ENCODE data around the gene DMRTC2.

- TF ChIP-seq CTCF (IDR thresholded peaks at IDR 0.05) (no peak), ESRRA (CRISPR knock-in tag; IDR thresholded peaks at IDR 0.05; ENCODE audit: borderline replicate concordance) (no peak), USF2 (CRISPR knock-in tag; IDR thresholded peaks at IDR 0.05) (no peak), ATF1 (CRISPR knock-in tag; IDR thresholded peaks at IDR 0.05) (no peak), JUN (CRISPR knock-in tag; IDR thresholded peaks at IDR 0.05) (no peak), ZNF263 (CRISPR knock-in tag; IDR thresholded peaks at IDR 0.05; ENCODE audit: low read depth) (no peak), NFYB (CRISPR knock-in tag; conservative IDR thresholded peaks at IDR 0.05; ENCODE audit: low read depth) (no peak), MAX (CRISPR knock-in tag; IDR thresholded peaks at IDR 0.05) (no peak), ELF4 (CRISPR knock-in tag; IDR thresholded peaks at IDR 0.05; ENCODE audit: low read depth) (no peak), ETV6 (CRISPR knock-in tag; IDR thresholded peaks at IDR 0.05) (no peak), SP1 (CRISPR knock-in tag; conservative IDR thresholded peaks at IDR 0.05) (no peak), NFATC4 (CRISPR knock-in tag; IDR thresholded peaks at IDR 0.05) (no peak)
- TF ChIP-seq, protein P1, sequence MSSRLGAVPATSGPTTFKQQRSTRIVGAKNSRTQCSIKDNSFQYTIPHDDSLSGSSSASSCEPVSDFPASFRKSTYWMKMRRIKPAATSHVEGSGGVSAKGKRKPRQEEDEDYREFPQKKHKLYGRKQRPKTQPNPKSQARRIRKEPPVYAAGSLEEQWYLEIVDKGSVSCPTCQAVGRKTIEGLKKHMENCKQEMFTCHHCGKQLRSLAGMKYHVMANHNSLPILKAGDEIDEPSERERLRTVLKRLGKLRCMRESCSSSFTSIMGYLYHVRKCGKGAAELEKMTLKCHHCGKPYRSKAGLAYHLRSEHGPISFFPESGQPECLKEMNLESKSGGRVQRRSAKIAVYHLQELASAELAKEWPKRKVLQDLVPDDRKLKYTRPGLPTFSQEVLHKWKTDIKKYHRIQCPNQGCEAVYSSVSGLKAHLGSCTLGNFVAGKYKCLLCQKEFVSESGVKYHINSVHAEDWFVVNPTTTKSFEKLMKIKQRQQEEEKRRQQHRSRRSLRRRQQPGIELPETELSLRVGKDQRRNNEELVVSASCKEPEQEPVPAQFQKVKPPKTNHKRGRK (CRISPR knock-in tag; IDR thresholded peaks at IDR 0.05; ENCODE audit: borderline replicate concordance) = no peak
Measured at GRCh38 chr19:41877916-41878905, 33.4 kb downstream of the DMRTC2 start.
